ENCODE measurements around the gene PRUNE2.

Gene PRUNE2

DNA sequence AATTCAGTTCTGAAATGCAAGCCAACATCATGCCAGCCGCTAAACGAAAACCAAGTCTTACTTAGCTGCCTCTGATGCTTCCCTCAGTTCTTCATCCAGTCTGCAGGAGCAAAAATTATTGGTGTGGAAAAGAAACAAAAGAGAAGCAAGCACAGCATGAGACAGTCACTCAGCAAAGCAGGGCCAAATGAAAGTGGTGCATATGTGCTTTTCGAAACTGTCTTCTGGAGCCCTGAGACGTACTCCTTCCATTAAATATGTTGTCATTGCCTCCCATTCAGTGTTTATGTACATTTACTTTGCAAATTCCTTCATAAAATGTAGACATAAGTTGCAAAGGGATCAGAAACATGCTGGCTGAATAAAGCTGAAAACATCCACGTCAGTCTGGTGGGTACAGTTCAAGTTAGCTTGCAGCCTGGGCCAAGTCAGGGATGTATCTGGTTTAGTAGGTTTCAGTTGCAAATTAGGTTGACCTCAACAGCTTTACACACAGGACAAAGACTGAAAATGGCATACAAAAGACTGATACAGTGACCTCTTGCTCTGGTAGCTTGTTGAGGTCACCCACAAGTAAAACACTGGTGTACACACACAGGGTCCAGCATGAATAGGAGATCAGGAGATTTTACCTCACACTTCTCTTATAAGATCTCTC is 281.4 kb downstream of the PRUNE2 start:
- DNase-seq (ENCODE audit: low read depth in 2 of 2), result no peak

DNA sequence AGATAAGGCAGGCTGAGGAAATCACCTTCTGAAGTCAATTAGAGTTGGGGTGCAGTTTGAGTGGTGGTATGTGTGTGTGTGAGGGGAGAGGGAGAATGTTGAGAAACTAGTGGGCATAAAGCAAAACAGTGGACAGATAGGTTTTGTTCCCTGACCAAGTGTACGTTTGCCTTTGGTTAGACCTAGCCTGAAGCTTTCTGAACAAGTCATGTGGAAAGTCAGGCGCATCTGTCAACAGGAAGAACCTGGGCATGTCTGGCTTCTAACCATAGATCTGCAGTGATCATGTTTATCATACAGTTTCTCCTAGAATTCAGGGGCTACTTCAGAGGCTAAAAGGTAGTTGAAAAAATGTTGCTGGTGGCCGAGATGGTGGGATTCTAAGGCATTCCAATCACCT is 284.9 kb downstream of the PRUNE2 start:
- no peak for DNase-seq (ENCODE audit: low read depth in 2 of 2)

DNA sequence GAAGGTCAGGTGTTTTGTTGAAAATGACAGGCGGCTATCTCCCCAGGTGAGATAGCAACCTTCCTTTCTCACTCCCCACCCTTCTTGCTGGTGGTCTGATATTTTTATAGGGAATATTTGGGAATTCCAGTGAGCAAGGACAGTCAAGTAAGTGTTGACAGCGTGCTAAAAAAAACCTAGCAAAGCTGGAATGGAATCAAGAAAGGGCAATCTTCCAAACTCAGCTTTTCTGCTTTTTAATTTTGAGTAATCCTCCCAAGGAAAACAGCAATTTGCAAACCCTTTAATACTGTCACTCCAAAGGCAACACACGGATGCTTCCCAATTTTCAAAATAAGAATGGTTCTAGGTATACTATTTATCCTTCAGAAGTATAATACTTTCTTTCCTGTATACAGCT is 285.3 kb downstream of the PRUNE2 start:
- no peak for DNase-seq (ENCODE audit: low read depth in 2 of 2)

DNA sequence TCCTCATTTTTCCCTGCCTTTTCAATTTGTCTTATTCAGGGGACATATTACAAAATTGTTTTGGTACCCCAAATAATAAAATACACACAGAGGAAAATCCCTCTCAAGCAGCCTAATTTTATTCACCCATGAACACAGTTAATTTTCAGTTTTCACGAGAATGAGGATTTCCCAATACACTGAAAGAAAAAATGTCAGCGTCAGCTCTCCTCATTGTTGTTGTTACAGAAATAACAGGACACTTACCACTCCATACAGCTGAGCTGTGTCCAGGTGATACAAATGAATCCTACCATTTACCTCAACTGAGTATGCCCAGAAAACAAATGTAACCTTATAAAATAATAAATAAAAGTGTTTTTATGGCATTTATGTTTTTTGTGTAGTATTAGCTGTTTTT is 286.3 kb downstream of the PRUNE2 start:
- no peak for DNase-seq (ENCODE audit: low read depth in 2 of 2)

GRCh38 chr9:76619197-76619596 is 286.7 kb downstream of the PRUNE2 start:
- no peak for DNase-seq (ENCODE audit: low read depth in 2 of 2)

DNA sequence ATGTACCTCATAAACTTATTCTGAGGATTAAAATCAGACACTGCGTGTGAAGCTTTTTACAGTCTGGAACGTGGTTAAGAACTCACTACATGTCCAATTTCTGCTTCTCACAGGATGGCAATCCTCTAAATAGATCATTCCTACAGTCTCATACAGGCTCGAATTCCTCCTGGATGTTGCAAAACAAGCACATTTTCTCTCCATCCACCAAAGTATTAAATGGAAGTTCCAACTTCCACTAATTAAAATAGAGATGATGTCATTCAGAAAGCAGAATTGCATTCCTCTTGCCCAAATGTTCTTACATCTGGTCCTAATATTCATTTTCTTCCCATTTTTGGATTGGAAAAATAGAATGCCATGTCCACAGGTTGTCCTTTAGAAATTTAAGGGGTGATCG is 287.2 kb downstream of the PRUNE2 start:
- no peak for DNase-seq (ENCODE audit: low read depth in 2 of 2)

- DNase-seq (ENCODE audit: low read depth in 2 of 2), result no peak
Observed at GRCh38 chr9:76617497-76618175, 288.3 kb downstream of the PRUNE2 start.

- DNase-seq (ENCODE audit: low read depth in 2 of 2), result no peak
Observed at GRCh38 chr9:76616780-76617179, 289.1 kb downstream of the PRUNE2 start.

DNA sequence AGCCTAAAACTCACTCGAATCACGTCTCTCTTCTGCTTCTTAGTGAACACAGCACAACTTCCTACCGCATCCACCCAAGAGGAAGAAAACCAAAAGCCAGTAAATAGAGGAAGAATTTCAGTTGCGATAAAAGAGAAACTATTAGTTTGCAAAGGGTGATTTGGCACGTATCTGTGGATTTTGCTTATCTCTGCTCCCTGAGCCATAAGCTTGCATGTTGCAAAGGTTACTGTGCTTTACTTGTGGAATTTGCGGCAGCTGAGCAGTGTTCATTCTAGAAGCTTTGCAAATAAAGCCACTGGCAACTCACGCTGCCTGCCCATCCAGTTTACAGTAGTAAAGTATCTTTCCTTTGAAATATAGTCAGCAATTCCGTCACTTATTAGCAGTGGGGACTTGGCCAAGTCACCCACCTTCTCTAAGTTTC is 290.7 kb downstream of the PRUNE2 start:
- no peak for DNase-seq (ENCODE audit: low read depth in 2 of 2)

DNA sequence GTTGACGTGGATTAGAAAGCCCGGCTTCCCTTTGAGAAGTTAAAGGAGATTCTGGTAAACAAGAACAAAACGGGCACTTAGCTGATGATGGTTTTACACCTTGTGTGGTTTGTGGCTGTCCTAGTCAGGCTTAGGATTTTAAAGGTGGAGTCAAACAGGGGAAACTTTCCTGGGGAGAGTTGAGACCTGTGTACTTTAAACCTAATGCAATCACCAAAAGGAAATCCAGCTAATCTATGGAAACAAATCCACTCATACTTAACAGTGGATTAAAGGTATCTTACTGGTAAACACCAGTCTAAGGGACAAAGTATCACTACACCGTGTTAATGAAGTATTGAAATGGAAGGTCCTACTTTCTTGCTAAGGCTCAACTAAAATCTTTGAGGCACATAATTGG is 291.9 kb downstream of the PRUNE2 start:
- no peak for DNase-seq (ENCODE audit: low read depth in 2 of 2)

GRCh38 chr9:76613150-76613781 is 292.6 kb downstream of the PRUNE2 start:
- no peak for DNase-seq (ENCODE audit: low read depth in 2 of 2)

- DNase-seq (ENCODE audit: low read depth in 2 of 2), result no peak
Observed at GRCh38 chr9:76610011-76610352, 295.9 kb downstream of the PRUNE2 start.

GRCh38 chr9:76609285-76610010 is 296.5 kb downstream of the PRUNE2 start:
- no peak for DNase-seq (ENCODE audit: low read depth in 2 of 2)

DNA sequence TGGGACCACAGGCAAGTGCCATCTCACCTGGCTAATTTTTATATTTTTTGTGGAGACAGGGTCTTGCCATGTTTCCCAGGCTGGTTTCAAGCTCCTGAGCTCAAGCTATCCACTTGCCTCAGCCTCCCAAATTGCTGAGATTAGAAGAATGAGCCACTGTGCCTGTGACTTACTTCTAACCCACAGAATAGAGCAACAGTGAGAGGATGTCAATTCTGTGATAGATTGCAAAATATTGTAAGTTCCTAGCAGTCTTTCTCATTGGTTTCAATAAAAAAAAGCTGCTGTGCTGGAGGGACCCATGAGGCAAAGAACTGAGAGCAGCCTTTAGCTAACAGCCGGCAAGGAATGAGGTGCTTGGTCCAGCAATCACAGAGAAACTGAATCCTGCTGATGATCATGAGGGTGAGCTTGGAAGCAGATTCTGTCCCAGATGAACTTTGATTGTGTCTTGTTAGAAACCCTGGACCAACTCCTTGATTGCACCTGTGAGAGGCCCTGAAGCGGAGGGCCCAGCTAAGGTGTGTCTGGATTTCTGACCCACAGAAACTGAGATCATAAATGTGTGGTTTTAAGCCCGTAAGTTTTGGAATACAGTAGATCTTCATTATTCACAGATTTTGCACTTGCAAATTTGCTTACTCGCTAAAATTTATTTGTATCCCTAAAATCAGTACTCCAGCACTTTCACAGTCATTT is 297.2 kb downstream of the PRUNE2 start:
- no peak for DNase-seq (ENCODE audit: low read depth in 2 of 2)

- DNase-seq (ENCODE audit: low read depth in 2 of 2), result no peak
Observed at GRCh38 chr9:76607730-76608436, 298.0 kb downstream of the PRUNE2 start.

DNA sequence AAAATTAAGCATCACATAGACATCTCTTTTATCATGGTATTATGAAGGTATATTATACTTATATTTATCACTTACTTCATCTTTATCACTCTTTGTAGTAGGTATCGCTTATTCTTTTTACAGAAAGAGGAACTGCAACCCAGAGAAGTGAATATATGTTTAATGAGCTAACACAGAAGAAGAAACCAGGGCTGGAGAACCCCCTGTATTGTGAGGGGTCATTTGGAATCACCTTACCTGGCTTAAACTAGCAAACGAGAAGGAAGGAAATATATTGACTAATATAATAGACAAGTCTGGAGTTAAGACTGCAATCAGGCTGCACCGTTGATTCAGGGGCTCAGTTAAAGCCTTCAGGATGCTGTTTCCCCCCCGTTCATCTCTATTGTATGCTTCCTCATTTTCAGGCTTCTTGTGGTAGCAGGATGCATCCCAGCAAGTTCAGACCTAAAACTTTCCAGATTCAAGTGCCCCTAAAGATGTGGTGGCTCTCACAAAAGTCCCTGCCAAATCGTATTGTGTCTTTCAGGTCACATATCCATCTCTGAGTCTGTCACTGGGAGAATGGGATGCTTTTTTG is 300.5 kb downstream of the PRUNE2 start:
- DNase-seq (ENCODE audit: low read depth in 2 of 2), result no peak

DNA sequence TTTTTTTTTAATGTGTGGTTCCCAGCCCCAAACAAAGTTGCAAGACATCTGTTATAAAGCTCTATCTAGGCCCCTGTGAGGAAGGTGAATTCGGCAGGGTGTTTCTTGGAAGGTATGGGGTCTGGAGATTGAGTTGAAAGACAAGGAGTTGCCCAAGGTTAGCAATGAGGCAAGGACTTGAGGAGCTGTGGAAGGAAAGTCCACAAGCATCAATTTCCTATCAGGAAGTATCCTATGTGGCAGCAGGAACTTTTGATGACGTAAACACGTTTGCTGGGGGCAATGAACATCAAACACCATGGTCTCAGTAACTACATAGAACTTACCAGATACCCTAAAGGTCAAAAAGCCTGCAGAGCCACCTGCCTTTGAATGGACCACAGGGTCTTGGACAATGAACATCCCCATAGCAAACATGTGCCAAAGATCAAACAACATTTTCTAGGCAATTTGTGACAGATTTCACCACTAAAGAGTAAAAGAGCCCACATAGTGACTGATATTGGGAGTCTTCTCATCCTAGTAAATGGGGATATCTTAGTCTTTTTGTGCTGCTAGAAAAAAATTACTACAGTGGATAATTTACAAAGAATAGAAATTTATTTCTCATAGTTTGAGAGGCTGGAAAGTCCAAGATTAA is 301.9 kb downstream of the PRUNE2 start:
- DNase-seq (ENCODE audit: low read depth in 2 of 2), result no peak

- no peak for DNase-seq (ENCODE audit: low read depth in 2 of 2)
Observed at GRCh38 chr9:76603448-76603895, 302.4 kb downstream of the PRUNE2 start.

DNA sequence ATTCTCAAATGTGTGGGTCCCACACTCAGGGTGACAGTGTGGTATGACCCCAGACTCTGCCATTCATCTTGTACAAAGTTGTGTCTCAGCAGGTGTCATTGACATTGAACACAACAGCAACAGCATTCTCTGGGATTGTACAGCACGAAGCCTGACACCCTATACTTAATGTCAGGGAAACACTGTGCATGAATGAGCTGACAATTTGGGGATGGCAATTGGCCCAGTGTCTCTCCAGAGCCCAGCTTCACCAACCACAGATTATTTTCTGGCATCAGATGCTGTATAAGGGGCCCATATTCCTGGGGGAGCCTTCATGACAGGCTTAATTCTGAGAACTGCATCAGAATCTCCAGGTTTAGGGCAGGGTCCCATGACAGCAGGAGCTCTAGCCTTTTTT is 303.7 kb downstream of the PRUNE2 start:
- no peak for DNase-seq (ENCODE audit: low read depth in 2 of 2)

- no peak for DNase-seq (ENCODE audit: low read depth in 2 of 2)
Observed at GRCh38 chr9:76600007-76600615, 305.8 kb downstream of the PRUNE2 start.
